H9 (cell line): ENCODE results near the gene MAML3. TPM values are rescaled to one million over a fixed set of nuclear protein-coding genes. Genes with fewer than 3 reads are reported as not detected.

Source experiments
- DNase-seq: peaks from one replicate; pipeline ENCODE4 v3.0.0-alpha.2; 2017
- H2AFZ ChIP-seq: one replicate; pipeline ENCODE4 v1.6.1; 2013; ENCODE audit warnings: mild to moderate bottlenecking, low read length, control low read depth, moderate library complexity
- H2AK5ac ChIP-seq: 2 replicates; pipeline ENCODE4 v1.6.1; 2013; ENCODE audit warnings: low read length, control low read depth, mixed read lengths; ENCODE audit not compliant: insufficient read length
- H2BK120ac ChIP-seq: one replicate; pipeline ENCODE4 v1.6.1; 2013; ENCODE audit warnings: low read depth, mild to moderate bottlenecking, low read length, control low read depth, inconsistent platforms; ENCODE audit not compliant: poor library complexity, severe bottlenecking
- H2BK12ac ChIP-seq: 2 replicates; pipeline ENCODE4 v1.6.1; 2013; ENCODE audit warnings: low read length, control low read depth, mixed read lengths, low read depth; ENCODE audit not compliant: insufficient read length
- H2BK15ac ChIP-seq: 2 replicates; pipeline ENCODE4 v1.6.1; 2013; ENCODE audit warnings: low read depth, low read length, control low read depth
- H2BK20ac ChIP-seq: one replicate; pipeline ENCODE4 v1.6.1; 2013; ENCODE audit warnings: low read depth, mild to moderate bottlenecking, low read length, control low read depth, inconsistent platforms; ENCODE audit not compliant: poor library complexity, severe bottlenecking
- H2BK5ac ChIP-seq: 2 replicates; pipeline ENCODE4 v1.6.1; 2013; ENCODE audit warnings: low read length, control low read depth, mixed read lengths; ENCODE audit not compliant: insufficient read length
- H3K14ac ChIP-seq: 2 replicates; pipeline ENCODE4 v1.6.1; 2013; ENCODE audit warnings: low read length, control low read depth; ENCODE audit not compliant: insufficient read depth
- H3K18ac ChIP-seq: 2 replicates; pipeline ENCODE4 v1.6.1; 2013; ENCODE audit warnings: low read depth, mild to moderate bottlenecking, mixed read lengths, low read length, control low read depth; ENCODE audit not compliant: insufficient read length
- H3K23ac ChIP-seq: 2 replicates; pipeline ENCODE4 v1.6.1; 2013; ENCODE audit warnings: low read length, control low read depth, mixed read lengths, low read depth; ENCODE audit not compliant: insufficient read length
- H3K23me2 ChIP-seq: 2 replicates; pipeline ENCODE4 v1.6.1; 2013; ENCODE audit warnings: low read depth, mild to moderate bottlenecking, mixed read lengths, low read length, control low read depth; ENCODE audit not compliant: insufficient read length, poor library complexity, severe bottlenecking
- H3K27ac ChIP-seq: 2 replicates; pipeline ENCODE4 v1.5.1; 2013; ENCODE audit warnings: low read length, control low read depth, mixed read lengths, low read depth; ENCODE audit not compliant: insufficient read length
- H3K27me3 ChIP-seq: 2 replicates; pipeline ENCODE4 v1.6.1; 2013; ENCODE audit warnings: low read length, control low read depth, inconsistent platforms; ENCODE audit not compliant: insufficient read depth
- H3K4ac ChIP-seq: 2 replicates; pipeline ENCODE4 v1.6.1; 2013; ENCODE audit warnings: low read depth, mild to moderate bottlenecking, control low read depth, inconsistent platforms, low read length, moderate library complexity
- H3K4me1 ChIP-seq: 2 replicates; pipeline ENCODE4 v1.6.1; 2013; ENCODE audit warnings: low read length, control low read depth, inconsistent platforms; ENCODE audit not compliant: insufficient read depth
- H3K4me2 ChIP-seq: 2 replicates; pipeline ENCODE4 v1.6.1; 2013; ENCODE audit warnings: low read length, control low read depth, mixed read lengths; ENCODE audit not compliant: insufficient read length, insufficient read depth
- H3K56ac ChIP-seq: 2 replicates; pipeline ENCODE4 v1.6.1; 2013; ENCODE audit warnings: low read depth, mild to moderate bottlenecking, mixed read lengths, low read length, control low read depth; ENCODE audit not compliant: insufficient read length
- H3K79me1 ChIP-seq: 2 replicates; pipeline ENCODE4 v1.6.1; 2013; ENCODE audit warnings: low read depth, mild to moderate bottlenecking, moderate library complexity, low read length, control low read depth, inconsistent platforms; ENCODE audit not compliant: insufficient read depth, poor library complexity, severe bottlenecking
- H3K79me2 ChIP-seq: 2 replicates; pipeline ENCODE4 v1.6.1; 2013; ENCODE audit warnings: low read length, control low read depth, inconsistent platforms; ENCODE audit not compliant: insufficient read depth
- H3K9ac ChIP-seq: 2 replicates; pipeline ENCODE4 v1.6.1; 2013; ENCODE audit warnings: low read length, control low read depth, mixed read lengths; ENCODE audit not compliant: insufficient read length; ENCODE audit errors: extremely low read depth
- H3K9me3 ChIP-seq: one replicate; pipeline ENCODE4 v1.6.1; 2013; ENCODE audit warnings: low read depth, low read length, inconsistent platforms; ENCODE audit not compliant: control insufficient read depth
- H3T11ph ChIP-seq: one replicate; pipeline ENCODE4 v1.6.1; 2013; ENCODE audit warnings: mild to moderate bottlenecking, low read length, control low read depth, inconsistent platforms
- H4K20me1 ChIP-seq: one replicate; pipeline ENCODE4 v1.6.1; 2013; ENCODE audit not compliant: control insufficient read depth, insufficient read length, insufficient read depth
- H4K5ac ChIP-seq: 2 replicates; pipeline ENCODE4 v1.6.1; 2013; ENCODE audit warnings: low read depth, mild to moderate bottlenecking, mixed read lengths, low read length, control low read depth; ENCODE audit not compliant: insufficient read length
- H4K8ac ChIP-seq: replicated peaks from 2 replicates; pipeline ENCODE4 v1.6.1; 2013; ENCODE audit warnings: low read length, control low read depth, mixed read lengths, low read depth; ENCODE audit not compliant: insufficient read length
- H4K91ac ChIP-seq: 2 replicates; pipeline ENCODE4 v1.6.1; 2013; ENCODE audit warnings: low read depth, mild to moderate bottlenecking, moderate library complexity, mixed read lengths, low read length, control low read depth; ENCODE audit not compliant: insufficient read length
- H3K27ac Mint-ChIP-seq, 3 experiments: 2 replicates in 2 of 3; 3 replicates in 1 of 3; pipeline ENCODE4 v1.8.0; 2020 to 2021; ENCODE audit warnings: mixed read lengths in 3 of 3, mild to moderate bottlenecking in 1 of 3, moderate library complexity in 1 of 3
- H3K27me3 Mint-ChIP-seq: 2 replicates; pipeline ENCODE4 v1.8.0; 2021; ENCODE audit warnings: low read depth, mild to moderate bottlenecking, moderate library complexity, mixed read lengths
- H3K36me3 Mint-ChIP-seq, 3 experiments: 2 replicates in 2 of 3; 3 replicates in 1 of 3; pipeline ENCODE4 v1.8.0; 2020 to 2021; ENCODE audit warnings: low read depth in 3 of 3, mixed read lengths in 3 of 3; ENCODE audit not compliant: insufficient read depth in 1 of 3
- H3K4me1 Mint-ChIP-seq, 2 experiments: 2 replicates each; pipeline ENCODE4 v1.8.0; 2020; ENCODE audit warnings: mixed read lengths in 2 of 2
- H3K4me3 Mint-ChIP-seq, 2 experiments: 2 replicates in 1 of 2; 3 replicates in 1 of 2; pipeline ENCODE4 v1.8.0; 2020 to 2021; ENCODE audit warnings: mild to moderate bottlenecking in 2 of 2, mixed read lengths in 2 of 2, moderate library complexity in 1 of 2
- H3K9me3 Mint-ChIP-seq, 2 experiments: 2 replicates in 1 of 2; 3 replicates in 1 of 2; pipeline ENCODE4 v1.8.0; 2020; ENCODE audit warnings: mild to moderate bottlenecking in 2 of 2, mixed read lengths in 2 of 2, moderate library complexity in 1 of 2
- WGBS: extraction: QIAGEN DNeasy Blood & Tissue Kit; methylation state at CpG from one replicate; pipeline ENCODE4 v1.1.7; 2013; ENCODE audit warnings: missing lambda C conversion rate, low lambda C conversion rate, mixed read lengths; ENCODE audit not compliant: insufficient read length; ENCODE audit errors: extremely low coverage; 5-methylcytosine and 5-hydroxymethylcytosine counted together
- total RNA-seq: library from RNA; stranded (reverse); gene quantifications from 2 replicates; pipeline ENCODE4 v1.2.1, GENCODE V29; 2021
- TF ChIP-seq, protein P1 (sequence below): fragments of 200-600 bp; sonication (generic); conservative IDR thresholded peaks from 3 replicates; pipeline ENCODE4 v1.8.0; 2021; ENCODE audit warnings: antibody characterized with exemption, mild to moderate bottlenecking

MAML3 gene
- total RNA-seq, 1 experiment from 2014 or later: 3.9 TPM

DNA sequence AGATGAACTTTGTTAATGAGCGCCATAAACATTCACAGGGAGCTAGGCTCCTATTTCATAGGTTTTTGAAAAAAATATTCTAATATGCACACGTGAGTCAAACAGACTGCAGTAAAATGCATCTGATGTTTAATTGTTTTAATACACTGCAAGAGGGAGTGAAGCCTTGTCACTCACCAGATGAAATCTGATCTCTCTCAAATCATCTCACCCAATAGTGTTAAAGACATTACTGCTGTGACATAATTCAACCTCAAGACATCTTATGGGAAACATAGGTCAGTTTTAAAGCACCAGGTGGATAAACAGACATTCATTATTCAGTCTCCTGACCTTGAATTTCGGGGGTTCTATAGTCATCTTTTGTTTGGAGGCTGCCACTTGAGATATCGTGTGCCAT is 148.3 kb downstream of the MAML3 start:
- H3K56ac ChIP-seq: no peak overlapping the region
- no peak overlapping the region for H3K4me2 ChIP-seq
- no peak overlapping the region for H2AK5ac ChIP-seq
- no peak overlapping the region for H2BK120ac ChIP-seq
- no peak overlapping the region for H3K18ac ChIP-seq
- no peak overlapping the region for H2BK12ac ChIP-seq
- H3K79me2 ChIP-seq: no peaks in the 10 kb centered on the region
- H3K14ac ChIP-seq: no peak overlapping the region
- H3K4me1 Mint-ChIP-seq: peaks cover 26 to 35% of the 10 kb centered on the region in 2 experiments
- H3K27me3 ChIP-seq: no peaks in the 10 kb centered on the region
- WGBS: no CpG with 5 or more reads among the region's 4 CpGs
- DNase-seq: no peak
- no peak overlapping the region for H3K27ac ChIP-seq
- 0 out of 2 replicates have a peak, but pooled peaks cover 2% of the 10 kb centered on the region for H3K4me1 ChIP-seq
- no peaks in the 10 kb centered on the region for H3K9me3 ChIP-seq
- peaks cover 14% of the 10 kb centered on the region for H3K27me3 Mint-ChIP-seq
- H3T11ph ChIP-seq: no peak overlapping the region
- H3K9me3 Mint-ChIP-seq: no peaks in the 10 kb centered on the region
- H3K79me1 ChIP-seq: no peaks in the 10 kb centered on the region
- H4K20me1 ChIP-seq: no peaks in the 10 kb centered on the region
- H3K36me3 Mint-ChIP-seq: no peaks in the 10 kb centered on the region
- no peak overlapping the region for H4K91ac ChIP-seq
- no peak overlapping the region for H2BK20ac ChIP-seq
- H2BK15ac ChIP-seq: no peak overlapping the region
- H4K8ac ChIP-seq: no peak overlapping the region
- no peak overlapping the region for H2BK5ac ChIP-seq
- H3K23ac ChIP-seq: no peak overlapping the region
- no peak overlapping the region for H3K4ac ChIP-seq
- H3K27ac Mint-ChIP-seq: no peak overlapping the region
- TF ChIP-seq, protein P1, sequence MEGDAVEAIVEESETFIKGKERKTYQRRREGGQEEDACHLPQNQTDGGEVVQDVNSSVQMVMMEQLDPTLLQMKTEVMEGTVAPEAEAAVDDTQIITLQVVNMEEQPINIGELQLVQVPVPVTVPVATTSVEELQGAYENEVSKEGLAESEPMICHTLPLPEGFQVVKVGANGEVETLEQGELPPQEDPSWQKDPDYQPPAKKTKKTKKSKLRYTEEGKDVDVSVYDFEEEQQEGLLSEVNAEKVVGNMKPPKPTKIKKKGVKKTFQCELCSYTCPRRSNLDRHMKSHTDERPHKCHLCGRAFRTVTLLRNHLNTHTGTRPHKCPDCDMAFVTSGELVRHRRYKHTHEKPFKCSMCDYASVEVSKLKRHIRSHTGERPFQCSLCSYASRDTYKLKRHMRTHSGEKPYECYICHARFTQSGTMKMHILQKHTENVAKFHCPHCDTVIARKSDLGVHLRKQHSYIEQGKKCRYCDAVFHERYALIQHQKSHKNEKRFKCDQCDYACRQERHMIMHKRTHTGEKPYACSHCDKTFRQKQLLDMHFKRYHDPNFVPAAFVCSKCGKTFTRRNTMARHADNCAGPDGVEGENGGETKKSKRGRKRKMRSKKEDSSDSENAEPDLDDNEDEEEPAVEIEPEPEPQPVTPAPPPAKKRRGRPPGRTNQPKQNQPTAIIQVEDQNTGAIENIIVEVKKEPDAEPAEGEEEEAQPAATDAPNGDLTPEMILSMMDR: no peak
- no peak overlapping the region for H4K5ac ChIP-seq
- H3K23me2 ChIP-seq: peaks cover 4% of the 10 kb centered on the region
- no peak overlapping the region for H3K4me3 Mint-ChIP-seq
- no peak overlapping the region for H3K9ac ChIP-seq
- H2AFZ ChIP-seq: no peak overlapping the region
